PFSK-1 (cell line): ENCODE measurements around the gene DDX10.

Source experiments
- POLR2AphosphoS5 ChIP-seq: IDR thresholded peaks from 2 replicates; pipeline ENCODE4 v1.6.1; 2012; ENCODE audit warnings: low read depth, mild to moderate bottlenecking, control low read depth, low read length, moderate library complexity
- REST ChIP-seq, 2 experiments: IDR thresholded peaks; 2 replicates each; pipeline versions ENCODE4 v1.6.1 to v1.8.0; 2011 to 2012; ENCODE audit warnings: low read depth in 2 of 2, low read length in 2 of 2, control low read depth in 1 of 2, inconsistent platforms in 1 of 2, mild to moderate bottlenecking in 1 of 2, moderate library complexity in 1 of 2; ENCODE audit not compliant: insufficient read depth in 1 of 2
- SIN3A ChIP-seq: IDR thresholded peaks from 2 replicates; pipeline ENCODE4 v1.6.1; 2012; ENCODE audit warnings: mild to moderate bottlenecking, low read length, moderate library complexity, borderline replicate concordance; ENCODE audit not compliant: insufficient read depth
- TAF1 ChIP-seq: IDR thresholded peaks from 2 replicates; pipeline ENCODE4 v1.6.1; 2012; ENCODE audit warnings: low read length, control low read depth, borderline replicate concordance; ENCODE audit not compliant: insufficient read depth

- no peak for TF ChIP-seq SIN3A
- no peak for TF ChIP-seq REST (IDR thresholded peaks at IDR 0.05; ENCODE audit: insufficient read depth in 1 of 2, low read depth in 2 of 2, low read length in 2 of 2)
- no peak for TF ChIP-seq POLR2AphosphoS5
- TF ChIP-seq TAF1 = no peak
Measured at GRCh38 chr11:108944471-108945178, 279.8 kb downstream of the DDX10 start.
